AG09319 (cell line): Measurements from ENCODE around the gene DNAJC2.

Source experiments
- DNase-seq: peaks from one replicate; pipeline ENCODE4 v3.0.0-alpha.2; 2010; ENCODE audit warnings: low read depth; ENCODE audit errors: extremely low read depth
- CTCF ChIP-seq: IDR thresholded peaks from 2 replicates; pipeline ENCODE4 v1.5.1; 2011; ENCODE audit warnings: low read depth, mild to moderate bottlenecking, inconsistent platforms, low read length, moderate library complexity

Gene DNAJC2

DNA sequence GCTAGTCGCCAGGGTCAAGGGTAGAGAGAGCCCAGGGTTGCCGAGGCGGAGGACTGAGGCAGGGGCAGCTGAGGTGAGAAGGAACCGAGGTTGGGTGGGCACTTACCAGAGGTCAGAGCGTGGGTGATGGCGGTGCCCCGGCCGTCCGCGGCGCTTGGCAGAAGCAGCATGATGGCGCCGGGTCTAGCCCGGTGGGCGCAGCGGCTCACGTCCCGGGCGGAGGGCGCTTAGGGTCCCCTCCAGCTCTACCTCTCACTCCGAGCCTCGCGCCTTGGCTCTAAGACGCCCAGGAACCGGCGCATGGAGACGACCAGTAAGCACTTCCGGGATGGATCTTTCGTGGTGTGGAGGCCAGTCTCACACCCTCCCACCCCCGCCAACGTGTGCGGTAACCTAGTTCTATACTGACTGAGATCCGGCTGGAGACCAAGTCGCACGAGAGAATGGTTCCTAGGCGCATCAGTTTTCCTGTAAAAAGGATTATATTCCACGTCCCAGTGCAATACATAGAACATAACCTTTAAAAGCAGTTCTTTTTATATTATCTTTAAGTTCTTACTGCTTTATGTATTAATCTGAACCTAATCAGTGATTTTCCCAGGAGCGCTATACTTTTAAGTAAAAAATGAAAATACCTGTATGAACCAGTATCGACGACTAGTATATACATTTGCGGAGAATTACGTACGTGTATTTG is at the start of gene DNAJC2:
DNAJC2 (minus strand) TSS at position 315 of the 697 bp plus-strand sequence; CDS start at position 170, 145 bp downstream.
- peak; percentile 82 for DNase-seq
- TF ChIP-seq CTCF: no peak

DNA sequence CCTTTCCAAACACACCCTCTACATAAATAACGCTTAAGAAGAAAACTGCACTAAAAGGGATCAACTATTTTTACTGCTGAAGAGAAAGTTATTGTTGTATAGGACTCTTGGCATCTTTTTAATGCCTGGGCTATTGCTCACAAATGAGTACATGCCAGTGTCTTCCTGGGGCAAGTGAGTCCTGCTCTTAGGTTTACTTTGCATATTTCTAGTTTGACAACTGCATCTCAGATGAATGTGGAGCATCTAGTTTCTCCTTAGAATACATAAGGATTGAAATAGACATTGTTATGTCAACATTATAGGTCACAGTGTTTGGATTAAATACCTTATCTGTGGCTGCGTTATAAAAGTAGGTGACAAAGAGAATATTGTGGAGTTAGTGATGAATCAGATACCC is 47.4 kb upstream of the DNAJC2 start:
- DNase-seq: no peak
- no peak for TF ChIP-seq CTCF

DNA sequence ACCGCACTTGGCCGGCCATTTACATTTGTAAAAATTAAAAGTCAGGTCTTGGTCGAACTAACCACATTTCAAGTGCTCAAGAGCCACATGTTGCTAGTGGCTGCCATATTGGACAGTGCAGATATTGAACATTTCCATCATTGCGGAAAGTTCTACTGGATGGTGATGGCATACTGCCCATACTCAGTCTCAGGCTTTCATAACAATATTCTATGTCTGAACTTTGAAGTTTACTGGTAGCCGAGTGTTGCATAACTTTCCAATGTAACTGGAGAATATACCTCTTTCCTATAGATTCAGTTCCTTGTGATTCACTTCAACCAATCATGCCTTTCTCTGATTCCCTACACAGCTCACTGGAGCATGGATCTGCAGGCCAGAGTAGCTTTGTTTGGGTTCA is 46.6 kb upstream of the DNAJC2 start:
- no peak for TF ChIP-seq CTCF

GRCh38 chr7:103389263-103389662 is 44.7 kb upstream of the DNAJC2 start:
- no peak for TF ChIP-seq CTCF
- no peak for DNase-seq

More for the DNA sequence above, 46.6 kb upstream of the DNAJC2 start:
- DNase-seq: no peak

- no peak for TF ChIP-seq CTCF
- DNase-seq: no peak
Observed at GRCh38 chr7:103388469-103389140, 44.0 kb upstream of the DNAJC2 start.

DNA sequence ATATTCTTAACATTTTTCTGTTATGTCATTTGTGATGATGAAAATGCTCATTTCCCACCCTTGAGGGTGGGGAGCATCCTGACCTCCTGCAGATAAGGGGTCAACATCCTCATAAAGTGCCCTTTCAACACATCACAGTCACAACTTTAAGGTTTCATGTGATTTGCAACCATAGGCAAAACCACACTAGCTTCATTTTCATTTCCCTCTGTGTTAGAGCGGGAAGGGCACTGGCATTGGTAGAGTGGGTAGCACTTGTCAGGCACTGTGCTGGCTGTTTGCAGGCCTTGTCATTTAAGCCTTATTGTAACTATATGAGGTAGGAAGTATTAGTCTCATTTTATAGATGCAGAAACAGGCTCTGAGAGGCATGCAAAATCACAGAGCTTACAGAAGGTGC is 42.7 kb upstream of the DNAJC2 start:
- DNase-seq: no peak
- no peak for TF ChIP-seq CTCF

DNA sequence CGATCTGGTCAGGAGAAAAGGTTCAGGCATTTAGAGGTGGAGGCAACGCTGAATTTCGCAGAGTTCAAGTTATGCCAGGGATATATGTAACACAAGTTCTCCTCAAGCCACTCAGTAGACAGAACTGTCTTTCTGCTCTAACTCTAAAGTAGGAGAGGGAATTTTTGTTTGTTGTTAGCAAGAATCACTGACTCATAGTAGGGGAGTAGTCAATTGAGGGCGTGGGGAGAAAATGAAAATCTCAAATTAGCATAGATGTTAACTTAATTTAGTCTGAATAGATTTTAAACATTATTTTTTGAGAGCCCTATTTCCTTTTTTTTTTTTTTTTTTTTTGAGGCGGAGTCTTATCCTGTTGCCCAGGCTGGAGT is 37.5 kb upstream of the DNAJC2 start:
- no peak for DNase-seq
- TF ChIP-seq CTCF: no peak
